ENCODE results near the gene GPR62. TPM values are rescaled to one million over a fixed set of nuclear protein-coding genes. Genes with fewer than 3 reads are reported as not detected.

Gene GPR62
- total and polyA plus RNA-seq, 9 of the 15 experiments (the other 6 are each of a cell fraction or from before 2014, with no cell fraction given): not detected

DNA sequence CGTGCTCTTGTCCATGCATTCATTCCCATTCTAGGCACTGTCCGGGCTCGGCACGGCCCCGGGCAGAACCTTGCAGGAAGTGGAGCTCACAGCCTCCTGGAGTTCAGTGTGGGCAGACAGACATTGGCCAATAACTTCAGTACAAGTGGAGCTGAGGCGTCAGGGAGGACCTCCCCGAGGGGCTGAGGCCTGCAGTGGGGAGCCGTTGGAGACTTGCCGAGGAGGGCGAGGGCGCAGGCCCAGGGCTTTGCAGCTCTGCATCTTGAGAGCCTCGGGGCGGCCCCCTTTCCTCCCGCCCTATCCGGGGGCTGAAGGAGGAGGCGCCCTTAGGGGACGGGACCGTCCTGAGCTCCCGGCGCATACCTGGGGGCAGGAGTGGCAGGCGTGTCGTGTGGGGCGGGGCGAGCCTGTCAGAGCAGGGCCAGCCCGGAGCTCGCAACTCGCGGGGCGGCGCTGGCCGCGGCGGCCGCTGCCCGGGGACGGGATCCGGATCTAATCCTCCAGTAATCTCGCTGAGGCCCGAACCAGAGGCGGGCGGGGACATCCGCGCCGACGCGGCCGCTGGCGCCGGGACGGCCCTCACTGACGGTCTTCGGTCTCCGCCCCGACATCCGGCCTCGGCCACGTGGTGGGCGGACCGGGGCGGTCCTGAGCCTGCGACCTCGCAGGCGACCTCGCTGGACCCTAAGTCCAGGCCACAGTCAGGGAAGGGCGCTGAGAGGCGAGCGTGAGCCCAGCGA lies 27.8 kb downstream of the GPR62 start, which contains the start of gene ACY1 (continued):
- TF ChIP-seq, protein P1, sequence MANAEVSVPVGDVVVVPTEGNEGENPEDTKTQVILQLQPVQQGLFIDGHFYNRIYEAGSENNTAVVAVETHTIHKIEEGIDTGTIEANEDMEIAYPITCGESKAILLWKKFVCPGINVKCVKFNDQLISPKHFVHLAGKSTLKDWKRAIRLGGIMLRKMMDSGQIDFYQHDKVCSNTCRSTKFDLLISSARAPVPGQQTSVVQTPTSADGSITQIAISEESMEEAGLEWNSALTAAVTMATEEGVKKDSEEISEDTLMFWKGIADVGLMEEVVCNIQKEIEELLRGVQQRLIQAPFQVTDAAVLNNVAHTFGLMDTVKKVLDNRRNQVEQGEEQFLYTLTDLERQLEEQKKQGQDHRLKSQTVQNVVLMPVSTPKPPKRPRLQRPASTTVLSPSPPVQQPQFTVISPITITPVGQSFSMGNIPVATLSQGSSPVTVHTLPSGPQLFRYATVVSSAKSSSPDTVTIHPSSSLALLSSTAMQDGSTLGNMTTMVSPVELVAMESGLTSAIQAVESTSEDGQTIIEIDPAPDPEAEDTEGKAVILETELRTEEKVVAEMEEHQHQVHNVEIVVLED (CRISPR knock-in tag; IDR thresholded peaks at IDR 0.05): peak; percentile 39; the same call in 1 of the 2 replicates
- peak; percentile 40 for TF ChIP-seq MTA3 (IDR thresholded peaks at IDR 0.05; ENCODE audit: borderline replicate concordance)
- TF ChIP-seq MBD2 (IDR thresholded peaks at IDR 0.05; ENCODE audit: borderline replicate concordance, low read depth): peak; percentile 22; the same call in 1 of the 2 replicates
- peak; percentile 92 for TF ChIP-seq L3MBTL2 (IDR thresholded peaks at IDR 0.05)
- TF ChIP-seq ZNF77 (CRISPR knock-in tag; IDR thresholded peaks at IDR 0.05): no peak
- TF ChIP-seq THRAP3 (IDR thresholded peaks at IDR 0.05; ENCODE audit: borderline replicate concordance): no peak
- TF ChIP-seq FOSL1 (tag; conservative IDR thresholded peaks at IDR 0.05): 0 out of 2 replicates have a peak, but pooled peaks have one; percentile 40
- TF ChIP-seq, protein P2, sequence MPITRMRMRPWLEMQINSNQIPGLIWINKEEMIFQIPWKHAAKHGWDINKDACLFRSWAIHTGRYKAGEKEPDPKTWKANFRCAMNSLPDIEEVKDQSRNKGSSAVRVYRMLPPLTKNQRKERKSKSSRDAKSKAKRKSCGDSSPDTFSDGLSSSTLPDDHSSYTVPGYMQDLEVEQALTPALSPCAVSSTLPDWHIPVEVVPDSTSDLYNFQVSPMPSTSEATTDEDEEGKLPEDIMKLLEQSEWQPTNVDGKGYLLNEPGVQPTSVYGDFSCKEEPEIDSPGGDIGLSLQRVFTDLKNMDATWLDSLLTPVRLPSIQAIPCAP (CRISPR knock-in tag; IDR thresholded peaks at IDR 0.05; ENCODE audit: borderline replicate concordance): no peak
- no peak for TF ChIP-seq ERF (CRISPR knock-in tag; IDR thresholded peaks at IDR 0.05)
- TF ChIP-seq NCOA2 (IDR thresholded peaks at IDR 0.05; ENCODE audit: partially characterized antibody in 2 of 2): no peak
- TF ChIP-seq HDAC1 (IDR thresholded peaks at IDR 0.05): peak in 1 of 2 experiments; percentile 78; a peak in 2 of 4 replicates
- no peak for TF ChIP-seq HNRNPK (IDR thresholded peaks at IDR 0.05; ENCODE audit: low read depth, low read length, poor library complexity, severe bottlenecking)
- TF ChIP-seq POLR3A (IDR thresholded peaks at IDR 0.05; ENCODE audit: borderline replicate concordance, extremely low read depth, insufficient read depth, insufficient read length): no peak
- no peak for TF ChIP-seq CSDE1 (IDR thresholded peaks at IDR 0.05)
- TF ChIP-seq ELF1 (tag; IDR thresholded peaks at IDR 0.05): no peak
- TF ChIP-seq ZNF609 (CRISPR knock-in tag; IDR thresholded peaks at IDR 0.05; ENCODE audit: borderline replicate concordance): 0 out of 2 replicates have a peak, but pooled peaks have one; percentile 49
- TF ChIP-seq MEF2A (IDR thresholded peaks at IDR 0.05; ENCODE audit: control insufficient read depth, low read depth, low read length): no peak
- TF ChIP-seq ZBTB33 (CRISPR knock-in tag; IDR thresholded peaks at IDR 0.05): no peak

Measured in K562 (cell line).